ENCODE data around the gene SLFN5. TPM values are rescaled to one million over a fixed set of nuclear protein-coding genes. Genes with fewer than 3 reads are reported as not detected.
"Not testable (repeated sequence)": the region's sequence is repeated elsewhere in the genome, so short reads cannot be mapped to it uniquely, and the experiment has no call there.

SLFN5 gene
- total RNA-seq, 1 experiment from 2014 or later: 35.1 TPM

GRCh38 chr17:35291802-35292201 is 48.9 kb downstream of the SLFN5 start:
- DNase-seq (ENCODE audit: low spot score): no peak

DNA sequence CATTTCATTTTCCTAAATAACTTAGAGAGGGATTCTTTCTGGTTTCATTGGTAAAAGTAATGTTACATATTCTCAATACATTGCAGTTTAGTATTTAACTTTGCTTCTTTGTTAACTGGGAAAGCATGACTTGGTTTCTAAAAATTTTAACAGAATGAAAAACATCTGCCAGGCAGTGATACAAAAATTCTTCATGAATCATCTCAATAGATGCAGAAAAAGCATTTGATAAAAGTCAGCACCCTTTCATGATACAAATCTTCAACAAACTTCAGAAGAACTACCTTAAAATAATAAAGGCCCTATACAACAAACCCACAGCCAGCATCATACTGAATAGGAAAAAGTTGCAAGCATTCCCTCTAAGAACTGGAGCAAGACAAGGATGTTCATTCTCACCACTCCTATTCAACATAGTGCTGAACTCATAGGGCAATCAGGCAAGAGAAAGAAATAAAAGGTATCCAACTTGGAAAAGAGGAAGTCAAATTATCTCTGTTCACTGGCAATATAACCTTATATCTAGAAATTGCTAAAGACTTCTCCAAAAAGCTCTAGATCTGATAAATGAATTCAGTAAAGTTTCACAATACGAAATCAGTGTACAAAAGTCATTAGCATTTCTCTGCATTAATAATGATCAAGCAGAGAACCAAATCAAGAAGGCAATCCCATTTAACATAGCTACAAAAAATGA is 50.4 kb downstream of the SLFN5 start:
- no peak for DNase-seq (ENCODE audit: low spot score)

- no peak for DNase-seq (ENCODE audit: low spot score)
Measured at GRCh38 chr17:35294756-35295155, 51.9 kb downstream of the SLFN5 start.

DNA sequence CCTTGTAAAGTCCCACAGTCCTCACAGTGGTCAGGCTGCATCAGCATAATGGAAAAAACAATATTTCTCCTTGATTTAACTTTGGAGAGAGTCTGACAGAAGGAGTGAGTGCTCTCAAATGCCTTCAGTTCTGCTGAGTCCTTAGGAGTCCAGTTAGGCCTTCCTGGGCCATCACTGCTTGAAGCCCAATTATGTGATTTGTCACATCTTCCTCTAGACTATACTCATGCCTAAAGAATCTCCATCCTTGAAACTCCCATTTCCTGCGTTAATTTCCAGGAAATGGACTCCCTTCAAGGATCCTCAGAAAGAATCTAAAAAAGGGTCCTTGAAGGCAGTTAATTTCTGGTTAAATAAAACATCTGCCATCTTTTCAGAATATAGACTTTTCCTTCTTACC is 52.8 kb downstream of the SLFN5 start:
- no peak for DNase-seq (ENCODE audit: low spot score)

DNA sequence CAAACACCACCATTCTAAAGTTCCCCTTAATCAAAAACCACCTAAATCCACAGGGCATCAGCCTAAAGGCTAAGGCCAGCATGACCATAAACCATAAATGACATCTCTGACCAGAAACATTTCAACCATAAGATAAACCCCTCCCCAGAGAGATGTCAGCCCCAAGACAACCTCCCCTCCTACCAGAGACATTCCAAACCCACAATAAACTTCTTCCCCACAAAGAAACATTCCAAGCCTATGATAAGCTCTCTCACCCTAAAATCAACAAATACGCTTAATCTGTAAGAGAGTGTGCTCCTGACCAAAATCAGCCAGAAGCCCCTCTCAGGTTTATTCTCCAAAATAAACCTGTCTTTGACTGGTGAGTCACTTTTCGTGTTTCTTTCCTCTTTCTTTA is 54.8 kb downstream of the SLFN5 start:
- DNase-seq (ENCODE audit: low spot score): no peak

DNA sequence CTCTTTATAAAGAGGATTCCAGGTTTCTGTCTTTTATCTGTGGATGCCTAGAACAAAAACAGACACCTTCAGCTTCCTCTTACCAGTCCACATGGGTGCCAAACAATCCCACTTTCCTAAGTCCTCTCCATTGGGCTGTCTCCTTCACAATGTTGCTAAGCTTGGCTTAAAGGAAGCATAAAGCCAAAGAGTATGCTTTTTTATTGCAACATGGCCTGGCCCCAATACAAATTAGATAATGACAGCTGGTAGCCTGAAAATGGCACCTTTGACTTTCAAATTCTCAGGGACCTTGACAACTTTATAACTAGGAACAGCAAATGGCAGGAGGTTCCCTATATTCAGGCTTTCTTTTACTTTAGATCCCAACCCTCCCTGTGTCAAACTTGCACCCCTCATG is 55.8 kb downstream of the SLFN5 start:
- no peak for DNase-seq (ENCODE audit: low spot score)

DNA sequence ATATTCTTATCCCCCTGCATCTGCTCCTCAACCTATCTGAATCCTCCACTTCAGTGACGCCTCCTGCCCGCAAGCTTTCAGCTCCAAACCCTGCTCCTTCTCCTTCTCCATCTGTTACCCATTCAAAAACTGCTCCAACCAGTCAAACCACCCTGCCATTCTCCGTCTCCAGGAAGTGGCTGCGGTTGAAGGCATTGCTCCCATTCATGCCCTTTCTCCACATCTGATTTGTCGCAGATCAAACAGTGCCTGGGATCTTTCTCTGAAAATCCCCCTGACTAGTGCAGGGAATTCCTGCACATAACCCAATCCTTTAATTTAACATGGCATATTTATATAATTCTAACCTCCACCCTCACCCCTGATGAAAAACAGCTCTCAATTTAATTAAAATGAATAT is 56.3 kb downstream of the SLFN5 start:
- no peak for DNase-seq (ENCODE audit: low spot score)

GRCh38 chr17:35309345-35309744 is 66.5 kb downstream of the SLFN5 start:
- not testable (repeated sequence) for DNase-seq (ENCODE audit: low spot score)

DNA sequence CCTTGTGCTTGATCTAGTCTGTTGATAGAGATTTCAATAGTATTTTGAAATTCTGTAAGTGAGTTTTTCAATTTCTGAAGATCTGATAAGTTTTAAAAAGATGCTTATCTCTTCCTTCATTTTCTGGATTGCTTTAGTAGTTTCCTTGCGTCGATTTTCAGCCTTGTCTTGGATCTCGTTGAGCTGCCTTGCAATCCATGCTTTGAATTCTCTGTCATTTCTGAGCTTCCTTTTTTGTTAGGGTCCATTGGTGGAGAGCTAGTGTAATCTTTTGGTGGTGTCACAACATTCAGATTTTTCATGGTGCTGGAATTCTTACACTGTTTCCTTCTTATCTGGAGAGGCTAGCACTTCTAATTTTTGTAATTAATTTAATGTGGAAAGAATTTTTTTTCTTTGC is 69.5 kb downstream of the SLFN5 start:
- no peak for DNase-seq (ENCODE audit: low spot score)

DNA sequence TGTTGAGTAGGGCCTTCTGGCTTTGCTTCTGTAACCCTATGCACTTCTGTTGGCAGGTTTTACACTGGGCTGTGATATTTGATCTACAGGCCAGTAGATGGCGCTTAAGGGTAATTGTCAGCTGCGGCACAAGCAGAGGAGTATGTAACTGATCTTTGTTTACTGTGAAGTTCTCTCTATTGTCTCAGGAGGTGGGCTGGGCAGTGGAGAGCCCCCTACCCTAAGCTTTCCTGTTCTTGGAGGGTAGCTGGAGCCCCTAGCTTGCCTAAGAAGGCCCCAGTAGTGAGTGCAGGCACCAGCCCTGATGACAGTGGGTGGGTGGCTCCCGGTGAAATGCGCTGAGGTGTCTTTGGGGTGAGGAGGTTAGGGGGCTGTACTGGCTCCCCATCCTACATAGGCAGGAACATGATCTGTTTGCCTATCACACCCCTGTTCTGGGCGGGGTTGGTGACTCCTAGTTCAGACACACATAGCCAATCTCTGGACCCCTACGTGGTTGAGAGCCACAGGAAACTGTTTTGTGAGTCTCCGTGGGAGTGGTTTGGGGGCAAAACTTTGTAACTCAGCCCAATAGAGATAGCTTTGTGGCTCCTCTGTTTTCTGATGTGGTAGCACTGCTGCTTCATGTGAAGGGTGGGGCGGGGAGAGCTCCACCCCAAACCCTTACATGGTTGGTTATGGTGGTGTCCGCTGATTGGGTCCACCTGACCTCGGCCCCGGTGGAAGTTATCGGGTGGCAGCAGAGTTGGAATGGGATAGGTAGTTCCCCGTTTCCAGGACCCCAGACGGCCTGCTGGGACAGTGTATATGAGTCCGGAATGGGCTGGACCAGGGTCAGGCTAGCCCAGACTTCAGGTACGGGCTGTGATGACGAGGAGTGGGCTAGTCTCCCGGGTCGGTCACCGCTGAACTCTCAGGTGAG is 70.2 kb downstream of the SLFN5 start:
- peak; percentile 55 for DNase-seq (ENCODE audit: low spot score)

DNA sequence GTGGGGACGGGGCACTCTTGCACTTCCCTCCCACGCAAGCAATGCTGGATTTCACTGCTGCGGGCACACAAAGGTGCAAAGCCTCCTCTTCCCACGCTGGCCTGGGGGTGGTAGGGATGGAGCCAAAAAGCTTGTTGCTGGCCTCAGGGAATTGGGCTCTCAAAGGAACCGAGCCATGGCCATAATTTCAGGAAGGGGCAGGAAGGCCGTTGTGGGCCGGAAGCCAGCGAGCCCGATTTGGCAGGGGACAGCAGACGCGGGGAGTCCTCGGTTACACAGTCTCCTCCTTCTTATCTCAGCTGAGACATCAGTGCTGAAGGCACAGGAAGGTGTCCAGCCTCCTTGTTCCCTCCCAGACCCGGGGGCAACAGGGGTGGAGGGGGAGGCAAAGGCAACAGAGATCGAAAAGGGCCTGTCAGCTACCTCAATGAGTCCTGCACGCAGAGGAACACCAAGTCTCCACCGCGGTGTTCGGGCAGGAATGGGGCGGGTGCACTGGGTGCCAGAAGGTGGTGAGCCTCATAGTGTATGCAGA is 71.1 kb downstream of the SLFN5 start:
- DNase-seq (ENCODE audit: low spot score): no peak

- DNase-seq (ENCODE audit: low spot score): no peak
Measured at GRCh38 chr17:35314415-35315216, 71.7 kb downstream of the SLFN5 start.

GRCh38 chr17:35315283-35315682 is 72.4 kb downstream of the SLFN5 start:
- DNase-seq (ENCODE audit: low spot score): peak; percentile 39

DNA sequence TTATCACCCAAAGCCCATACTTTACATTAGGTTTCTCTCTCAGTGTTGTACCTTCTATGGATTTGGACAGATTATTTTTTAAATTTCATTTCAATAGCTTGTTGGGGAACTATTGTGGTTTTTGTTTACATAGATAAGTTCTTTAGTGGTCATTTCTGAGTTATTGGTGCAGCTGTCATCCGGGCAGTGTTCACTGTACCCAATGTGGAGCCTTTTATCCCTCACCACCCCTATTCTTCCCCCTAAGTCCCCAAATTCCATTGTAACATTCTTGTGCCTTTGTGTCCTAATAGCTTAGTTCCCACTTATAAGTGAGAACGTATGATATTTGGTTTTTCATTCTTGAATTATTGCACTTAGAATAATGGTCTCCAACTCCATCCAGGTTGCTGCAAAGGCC is 73.1 kb downstream of the SLFN5 start:
- no peak for DNase-seq (ENCODE audit: low spot score)

DNA sequence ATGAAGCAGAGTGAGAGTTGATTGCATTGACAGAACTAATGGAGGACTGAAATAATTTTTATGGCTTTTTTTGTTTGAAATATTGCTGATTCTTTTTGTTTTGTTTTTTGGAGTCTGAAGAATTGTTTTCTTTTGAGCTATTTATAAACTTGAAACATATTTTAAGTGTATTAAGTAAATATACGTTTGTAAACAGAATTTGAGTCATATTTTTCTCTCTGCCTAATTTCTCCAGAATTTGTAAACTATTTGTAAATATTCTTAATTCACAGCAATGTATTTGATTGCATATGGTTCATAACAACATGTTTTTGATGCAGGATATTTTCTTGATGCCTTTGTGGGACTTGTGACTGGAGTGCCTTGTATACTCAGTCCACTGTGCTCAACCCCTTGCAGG is 79.9 kb downstream of the SLFN5 start:
- no peak for DNase-seq (ENCODE audit: low spot score)

Other genes with a start within 250 kb of the SLFN5 start
- 18.5 and 20.7 TPM in 2 replicates for gene RFFL, start 179.4 kb upstream of the SLFN5 start, total RNA-seq (2014; rRNA removed; shearing (Covaris generic))
- 11.8 and 11.9 TPM in 2 replicates for gene RAD51D, start 123.2 kb upstream of the SLFN5 start, total RNA-seq (2014; rRNA removed; shearing (Covaris generic))
- 0.25 TPM in 1 of 2 replicates, not detected in the other for gene FNDC8, start 121.5 kb upstream of the SLFN5 start, total RNA-seq (2014; rRNA removed; shearing (Covaris generic))
- 17.6 and 20.2 TPM in 2 replicates for gene NLE1, start 100.8 kb upstream of the SLFN5 start, total RNA-seq (2014; rRNA removed; shearing (Covaris generic))
- gene UNC45B, start 95.3 kb upstream of the SLFN5 start, total RNA-seq (2014; rRNA removed; shearing (Covaris generic)): not detected in 2 replicates
- gene SLC35G3, start 48.7 kb upstream of the SLFN5 start, total RNA-seq (2014; rRNA removed; shearing (Covaris generic)): not detected in 2 replicates
- 37.0 and 47.6 TPM in 2 replicates for gene SLFN11, start 130.5 kb downstream of the SLFN5 start, total RNA-seq (2014; rRNA removed; shearing (Covaris generic))
- 17.4 and 19.8 TPM in 2 replicates for gene SLFN12, start 189.4 kb downstream of the SLFN5 start, total RNA-seq (2014; rRNA removed; shearing (Covaris generic))
- 0.25 and 0.85 TPM in 2 replicates for gene SLFN13, start 205.7 kb downstream of the SLFN5 start, total RNA-seq (2014; rRNA removed; shearing (Covaris generic))